ENCODE data around the gene PSMD14.

DNA sequence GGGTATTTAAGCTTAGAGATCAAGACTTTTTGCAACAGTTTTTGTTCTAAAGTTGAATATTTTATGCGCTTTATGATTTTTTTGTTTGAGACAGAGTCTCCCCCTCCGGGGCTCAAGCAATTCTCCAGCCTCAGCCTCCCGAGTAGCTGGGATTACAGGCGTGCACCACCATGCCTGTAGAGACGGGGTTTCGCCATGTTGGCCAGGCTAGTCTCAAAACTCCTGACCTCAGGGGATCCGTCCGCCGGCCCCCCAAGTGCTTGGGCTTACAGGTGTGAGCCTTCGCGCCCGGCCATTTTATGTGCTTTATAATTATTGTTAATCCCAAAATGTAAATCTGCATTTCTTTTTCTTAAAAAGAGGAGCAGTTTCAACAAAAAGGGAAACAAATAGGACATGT lies 136.9 kb downstream of the PSMD14 start:
- TF ChIP-seq TAF7 (optimal IDR thresholded peaks at IDR 0.05; ENCODE audit: borderline replicate concordance, low read depth, low read length) (no peak), EP300 (IDR thresholded peaks at IDR 0.05; ENCODE audit: borderline replicate concordance in 1 of 2, low read depth in 2 of 2, low read length in 2 of 2) (no peak), SUZ12 (IDR thresholded peaks at IDR 0.05; ENCODE audit: low read length) (no peak), CTCF (IDR thresholded peaks at IDR 0.05; ENCODE audit: control extremely low read depth in 1 of 3, insufficient read depth in 1 of 3, low read depth in 1 of 3, low read length in 3 of 3) (no peak), POLR2A (IDR thresholded peaks at IDR 0.05; ENCODE audit: control extremely low read depth in 1 of 2, low read depth in 2 of 2, low read length in 2 of 2) (no peak), YY1 (IDR thresholded peaks at IDR 0.05; ENCODE audit: low read depth, low read length) (no peak)

All from H1 (cell line).